ENCODE data around the gene RPS21. TPM values are rescaled to one million over a fixed set of nuclear protein-coding genes. Genes with fewer than 3 reads are reported as not detected.

RPS21 gene
- total and polyA plus RNA-seq, 2 of the 13 experiments (the other 11 are each of a cell fraction or from before 2014, with no cell fraction given): 2,647 to 11,063 TPM

- TF ChIP-seq ZNF121 (CRISPR knock-in tag; IDR thresholded peaks at IDR 0.05) (peak; percentile 52; the same call in 1 of the 2 replicates), IRF1 (CRISPR knock-in tag; IDR thresholded peaks at IDR 0.05; ENCODE audit: low read depth) (no peak), ZNF101 (CRISPR knock-in tag; IDR thresholded peaks at IDR 0.05; ENCODE audit: borderline replicate concordance, low read depth) (no peak), IKZF5 (CRISPR knock-in tag; IDR thresholded peaks at IDR 0.05) (peak; percentile 55), SMAD1 (CRISPR knock-in tag; IDR thresholded peaks at IDR 0.05; ENCODE audit: borderline replicate concordance, low read depth) (no peak), ZNF567 (CRISPR knock-in tag; IDR thresholded peaks at IDR 0.05; ENCODE audit: borderline replicate concordance) (no peak; the same call in none of the 2 replicates), ZNF556 (CRISPR knock-in tag; IDR thresholded peaks at IDR 0.05; ENCODE audit: borderline replicate concordance) (no peak), SKI (IDR thresholded peaks at IDR 0.05; ENCODE audit: partially characterized antibody) (peak; percentile 72), CREBL2 (CRISPR knock-in tag; IDR thresholded peaks at IDR 0.05; ENCODE audit: borderline replicate concordance) (no peak), NFE2L2 (IDR thresholded peaks at IDR 0.05; ENCODE audit: low read length) (no peak), ZNF740 (CRISPR knock-in tag; IDR thresholded peaks at IDR 0.05) (no peak), ADNP (CRISPR knock-in tag; IDR thresholded peaks at IDR 0.05) (no peak), HMG20B (CRISPR knock-in tag; conservative IDR thresholded peaks at IDR 0.05) (peak; percentile 12; the same call in 1 of the 2 replicates), SMYD3 (CRISPR knock-in tag; IDR thresholded peaks at IDR 0.05) (peak; percentile 77; the same call in 1 of the 2 replicates), ZNF382 (CRISPR knock-in tag; IDR thresholded peaks at IDR 0.05; ENCODE audit: borderline replicate concordance) (no peak), PHF21A (CRISPR knock-in tag; IDR thresholded peaks at IDR 0.05) (peak; percentile 28), LRRFIP1 (CRISPR knock-in tag; conservative IDR thresholded peaks at IDR 0.05) (0 out of 2 replicates have a peak, but pooled peaks have one; percentile 41), RORA (CRISPR knock-in tag; IDR thresholded peaks at IDR 0.05) (no peak), NRL (CRISPR knock-in tag; IDR thresholded peaks at IDR 0.05; ENCODE audit: borderline replicate concordance) (no peak; the same call in 1 of the 2 replicates), TMF1 (CRISPR knock-in tag; IDR thresholded peaks at IDR 0.05; ENCODE audit: low read depth) (peak; percentile 77)
Measured at GRCh38 chr20:62370807-62371587, 15.9 kb upstream of the RPS21 start (continued).

All from HepG2 (cell line).